ENCODE data around the gene NOX3. TPM values are rescaled to one million over a fixed set of nuclear protein-coding genes. Genes with fewer than 3 reads are reported as not detected.

NOX3 gene
- total RNA-seq, 1 donor from 2014 or later: not detected

Other genes with a start within 250 kb of the NOX3 start
- not detected in 2 replicates for gene CLDN20, start 191.8 kb downstream of the NOX3 start, total RNA-seq
- gene TFB1M, start 141.4 kb downstream of the NOX3 start, total RNA-seq: 11.6 and 15.1 TPM in 2 replicates

All from bronchial epithelial cell (primary cell).